Measurements from ENCODE around the gene DAPK2. TPM values are rescaled to one million over a fixed set of nuclear protein-coding genes. Genes with fewer than 3 reads are reported as not detected.

Gene DAPK2
- total and polyA plus RNA-seq, 2 of the 4 experiments (the other 2 are of a cell fraction), result 0.34 to 0.36 TPM

DNA sequence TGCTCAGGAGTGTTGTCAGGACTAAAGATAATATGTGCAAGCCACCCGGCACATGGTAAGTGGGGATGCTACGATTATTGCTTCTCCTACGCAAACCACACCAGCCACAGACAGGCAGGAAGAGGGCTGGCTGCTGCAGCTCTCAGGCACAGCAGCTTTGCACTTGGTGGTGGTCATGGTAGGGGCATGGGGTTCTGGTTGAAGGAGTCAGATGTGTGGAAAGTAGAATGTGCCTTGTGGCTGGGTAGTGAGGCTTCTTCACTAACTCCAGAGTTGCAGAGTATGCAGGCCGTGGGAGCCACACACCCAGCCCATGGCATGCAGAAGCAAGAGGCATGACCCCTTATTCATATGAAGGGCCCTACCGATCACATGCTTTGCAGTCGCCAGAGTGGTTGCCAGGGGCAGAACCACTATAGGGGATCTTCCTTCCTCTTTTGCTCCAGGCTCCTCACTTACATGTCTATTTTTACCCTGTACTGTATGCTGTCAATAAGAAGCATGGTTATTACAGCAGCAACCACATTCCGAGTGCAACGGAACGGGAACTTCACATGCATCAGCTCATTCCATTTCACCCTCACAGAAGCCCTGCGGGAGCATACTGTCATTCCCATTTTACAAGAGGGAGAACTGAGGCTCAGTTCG, 153.4 kb downstream of the DAPK2 start:
- no peak overlapping the region for H3K4me3 ChIP-seq (ENCODE audit: insufficient read depth, low read depth, low read length)
- no peak overlapping the region for H4K5ac ChIP-seq (ENCODE audit: low read depth, low read length)
- no peaks in the 10 kb centered on the region for H3K79me1 ChIP-seq (ENCODE audit: low read depth in 1 of 2, low read length in 2 of 2)
- H2BK20ac ChIP-seq (ENCODE audit: low read depth, low read length), result no peak overlapping the region
- H3K4ac ChIP-seq (ENCODE audit: low read depth, low read length), result no peak overlapping the region
- DNase-seq, result no peak
- no peak overlapping the region for H3K56ac ChIP-seq (ENCODE audit: extremely low read depth, insufficient read depth, low read length)
- CTCF ChIA-PET, result no interaction called here
- POLR2A ChIA-PET (ENCODE audit: unreplicated experiment), result no interaction called here
- 92% methylated on average over 4 of the region's 11 CpGs; no CpG with 5 or more reads in 1 of the 2 experiments for WGBS, 2 experiments (ENCODE audit: extremely low coverage in 2 of 2, insufficient read length in 1 of 2)
- intact Hi-C loops (cut with micrococcal nuclease) (loop anchor here (5.0 kb wide), 2 partner anchors 61 to 281 kb away; partner anchors contain the start of gene HERC1), in situ Hi-C loops (cut with MboI; ENCODE audit: low sequenced_read_pairs) (loop anchor here (5.0 kb wide), 2 partner anchors 44 to 141 kb away; no protein-coding TSS in a partner anchor), dilution Hi-C loops (cut with HindIII; ENCODE audit: low sequenced_read_pairs, unreplicated experiment) (no loop called here)
- no peak overlapping the region for H3K23ac ChIP-seq (ENCODE audit: low read depth, low read length)
- H4K20me1 ChIP-seq (ENCODE audit: insufficient read depth, low read length), result no peaks in the 10 kb centered on the region
- no peaks in the 10 kb centered on the region for H3K36me3 ChIP-seq (ENCODE audit: control insufficient read depth, insufficient read depth, low read length)
- no peak overlapping the region for H3K18ac ChIP-seq (ENCODE audit: low read depth, low read length)
- H3K27ac ChIP-seq (ENCODE audit: insufficient read depth, low read length), result no peak overlapping the region
- no peak overlapping the region for H2AK5ac ChIP-seq (ENCODE audit: low read depth, low read length)
- H3K4me1 ChIP-seq (ENCODE audit: control insufficient read depth, insufficient read depth, low read length), result peaks cover 12% of the 10 kb centered on the region
- H3K4me2 ChIP-seq (ENCODE audit: low read depth, low read length), result no peak overlapping the region
- H4K91ac ChIP-seq (ENCODE audit: insufficient read depth, low read depth, low read length), result no peak overlapping the region
- peaks cover 11% of the 10 kb centered on the region for H3K9me1 ChIP-seq (ENCODE audit: insufficient read depth, low read length)
- BruUV-seq (replicated peaks), result no TSS peak
- H4K8ac ChIP-seq (ENCODE audit: low read depth in 2 of 2, low read length in 2 of 2), result no peak overlapping the region
- no peak overlapping the region for H2BK15ac ChIP-seq (ENCODE audit: low read depth, low read length)
- H2BK5ac ChIP-seq (ENCODE audit: low read depth, low read length, poor library complexity, severe bottlenecking), result no peak overlapping the region
- H3K14ac ChIP-seq (replicated peaks; ENCODE audit: low read depth, low read length), result no peak overlapping the region
- no peak overlapping the region for H2BK120ac ChIP-seq (ENCODE audit: low read depth, low read length)
- H2AK9ac ChIP-seq (replicated peaks; ENCODE audit: low read depth, low read length, poor library complexity), result no peak overlapping the region
- no peaks in the 10 kb centered on the region for H3K9me3 ChIP-seq (ENCODE audit: control insufficient read depth, insufficient read depth, low read length)
- no peak overlapping the region for H3K9ac ChIP-seq (ENCODE audit: low read depth, low read length)
- TF ChIP-seq USF2 (IDR thresholded peaks at IDR 0.05; ENCODE audit: low read depth, low read length) (no peak), RFX5 (IDR thresholded peaks at IDR 0.05; ENCODE audit: low read depth, low read length) (no peak), BHLHE40 (IDR thresholded peaks at IDR 0.05; ENCODE audit: low read depth, low read length) (no peak), CHD1 (IDR thresholded peaks at IDR 0.05; ENCODE audit: low read depth, low read length) (no peak), CTCF (conservative IDR thresholded peaks at IDR 0.05; ENCODE audit: low read depth, low read length) (no peak), FOS (IDR thresholded peaks at IDR 0.05; ENCODE audit: low read depth, low read length) (no peak), ELK1 (IDR thresholded peaks at IDR 0.05; ENCODE audit: borderline replicate concordance, low read depth, low read length) (no peak)
- H3K27me3 ChIP-seq (ENCODE audit: control insufficient read depth, insufficient read depth, low read length), result peaks cover 14% of the 10 kb centered on the region
- no peak overlapping the region for H2AFZ ChIP-seq (replicated peaks; ENCODE audit: low read length, poor library complexity)
- no peak for ATAC-seq (ENCODE audit: low read depth)
